Neural progenitor cell (in vitro differentiated cells): ENCODE measurements around the gene BTNL8.

Experiments
- CTCF ChIP-seq: fragments of 200-600 bp; sonication (generic); IDR thresholded peaks from 2 replicates; pipeline ENCODE4 v1.5.1; 2017; ENCODE audit warnings: antibody characterized with exemption, mild to moderate bottlenecking
- EZH2 ChIP-seq: fragments of 200-600 bp; sonication (generic); IDR thresholded peaks from 2 replicates; pipeline ENCODE4 v1.6.1; 2017; ENCODE audit warnings: antibody characterized with exemption, mild to moderate bottlenecking, moderate library complexity
- EZH2phosphoT487 ChIP-seq: fragments of 200-600 bp; sonication (generic); IDR thresholded peaks from 2 replicates; pipeline ENCODE4 v1.6.1; 2017; ENCODE audit warnings: antibody characterized with exemption

- no peak for TF ChIP-seq CTCF
- no peak for TF ChIP-seq EZH2phosphoT487
- TF ChIP-seq EZH2, result no peak
Measured at GRCh38 chr5:180920710-180921109, 21.8 kb downstream of the BTNL8 start.
